Activated T-cell treated with anti-CD3 and anti-CD28 coated beads, Interleukin-2, amount 50 U/mL, for 4 hours (primary cell): ENCODE data around the gene CALY. TPM values are rescaled to one million over a fixed set of nuclear protein-coding genes. Genes with fewer than 3 reads are reported as not detected.
"Not testable (repeated sequence)": the region's sequence is repeated elsewhere in the genome, so short reads cannot be mapped to it uniquely, and the experiment has no call there.

Experiments
- ATAC-seq, 2 donors: fragments of 200-7000 bp; cut with Tn5 transposase; one replicate each; pipeline ENCODE4 v1.10.0; 2021
- DNase-seq: peaks from one replicate; pipeline ENCODE4 v3.0.0-alpha.2; 2020
- H3K27me3 Mint-ChIP-seq: one replicate; pipeline ENCODE4 v1.8.0; 2021; ENCODE audit warnings: low read depth, mixed read lengths
- H3K36me3 Mint-ChIP-seq: one replicate; pipeline ENCODE4 v1.8.0; 2022; ENCODE audit warnings: mixed read lengths; ENCODE audit not compliant: insufficient read depth
- H3K4me1 Mint-ChIP-seq: one replicate; pipeline ENCODE4 v1.8.0; 2021; ENCODE audit warnings: low read depth, mixed read lengths
- H3K4me3 Mint-ChIP-seq: one replicate; pipeline ENCODE4 v1.8.0; 2021; ENCODE audit warnings: mild to moderate bottlenecking, moderate library complexity, mixed read lengths
- H3K9me3 Mint-ChIP-seq: one replicate; pipeline ENCODE4 v1.8.0; 2021; ENCODE audit warnings: mixed read lengths
- total RNA-seq, 3 donors: library from RNA; stranded (reverse); gene quantifications; one replicate each; pipeline ENCODE4 v1.2.1, GENCODE V29; 2021

The CALY gene
- total RNA-seq, 3 donors from 2014 or later = not detected

DNA sequence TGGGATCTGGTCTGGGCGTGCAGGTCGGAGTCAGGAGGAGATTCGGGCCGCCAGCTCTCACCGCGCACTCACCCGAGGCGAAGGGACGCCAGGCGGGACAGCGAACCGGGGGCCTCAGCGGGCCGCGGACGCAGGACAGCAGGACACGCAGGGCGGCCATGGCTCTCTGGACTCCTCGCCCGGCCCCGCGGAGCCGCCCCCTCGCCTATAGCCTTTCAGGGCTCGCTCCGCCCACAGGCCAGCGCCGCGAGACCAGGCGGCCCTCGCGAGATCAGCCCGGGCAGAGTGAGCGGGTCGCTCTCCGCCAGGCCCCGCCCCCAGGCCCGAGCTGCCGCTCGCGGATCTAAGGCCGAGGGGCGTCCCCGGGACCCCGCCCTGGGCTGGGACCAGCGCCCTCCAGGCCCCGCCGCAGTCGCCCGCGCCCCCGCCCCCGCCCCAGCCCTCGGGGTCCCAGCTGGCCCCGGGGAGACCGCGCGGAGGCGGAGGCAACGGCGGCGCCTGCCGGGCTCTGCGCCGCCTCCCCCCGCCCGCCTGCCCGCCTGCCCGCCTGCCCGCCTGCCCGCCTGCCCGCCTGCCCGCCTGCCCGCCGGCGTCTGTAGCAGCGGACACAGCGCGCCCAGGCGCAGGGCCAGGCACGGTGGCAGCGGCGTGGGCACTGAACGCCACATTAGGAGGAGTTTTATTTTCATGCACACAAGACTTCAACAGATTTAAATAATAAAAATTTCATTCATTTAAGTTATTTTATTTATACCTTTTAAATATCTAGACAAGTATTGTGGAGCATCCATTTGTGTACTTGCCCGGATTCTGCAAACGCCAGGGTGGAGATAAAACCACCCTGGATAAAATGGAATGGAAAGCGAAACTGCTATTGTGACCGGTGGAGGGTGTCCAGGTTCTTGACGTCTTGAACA lies 36.7 kb upstream of the CALY start, which contains the start of gene ECHS1:
ECHS1 (minus strand) TSS at position 181 of the 917 bp plus-strand sequence; CDS start at position 160, 21 bp downstream.
- Mint-ChIP-seq H3K36me3 (peaks cover 11% of the 10 kb centered on the region), H3K4me1 (peaks cover 11% of the 10 kb centered on the region), H3K9me3 (no peaks in the 10 kb centered on the region), H3K27me3 (no peaks in the 10 kb centered on the region), H3K4me3 (peak within 1 kb of the TSS; percentile 82)
- peak; percentile 99 to 100 for ATAC-seq
- peak; percentile 91 for DNase-seq

GRCh38 chr10:133372507-133372906 lies 35.8 kb upstream of the CALY start:
- ATAC-seq (no peak), DNase-seq (no peak)
- no peaks in the 10 kb centered on the region for H3K27me3 Mint-ChIP-seq
- peaks cover 11% of the 10 kb centered on the region for H3K4me1 Mint-ChIP-seq
- peak overlapping the region; percentile 77 for H3K4me3 Mint-ChIP-seq
- H3K9me3 Mint-ChIP-seq = no peaks in the 10 kb centered on the region
- H3K36me3 Mint-ChIP-seq = peaks cover 11% of the 10 kb centered on the region

GRCh38 chr10:133370030-133370786 lies 33.5 kb upstream of the CALY start:
- no peak for ATAC-seq
- Mint-ChIP-seq H3K4me3 (peak overlapping the region; percentile 5), H3K36me3 (peaks cover 11% of the 10 kb centered on the region), H3K4me1 (peaks cover 6% of the 10 kb centered on the region), H3K27me3 (no peaks in the 10 kb centered on the region), H3K9me3 (no peaks in the 10 kb centered on the region)
- DNase-seq = no peak

DNA sequence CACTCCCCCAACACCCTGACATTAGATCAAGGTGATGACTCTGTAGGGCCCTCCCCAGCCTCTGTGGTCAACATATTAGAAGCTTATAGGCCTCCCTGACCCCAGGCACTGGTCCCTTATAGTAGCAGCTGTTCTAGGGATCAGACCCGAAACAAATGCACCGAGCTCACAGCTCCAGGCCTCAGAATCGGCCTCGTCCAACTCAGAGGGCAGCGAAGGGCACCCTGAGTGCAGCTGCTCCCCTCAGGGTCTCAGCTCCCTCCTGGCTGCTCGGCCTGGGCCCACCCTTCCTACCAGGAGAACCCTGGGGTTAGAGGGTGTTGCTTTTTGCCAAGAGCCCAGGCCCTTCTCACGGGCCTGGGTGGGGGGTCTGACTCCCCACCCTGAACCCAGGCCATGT lies 31.5 kb upstream of the CALY start:
- DNase-seq (no peak), ATAC-seq (no peak)
- peaks cover 11% of the 10 kb centered on the region for H3K36me3 Mint-ChIP-seq
- H3K4me1 Mint-ChIP-seq = peaks cover 2% of the 10 kb centered on the region
- H3K4me3 Mint-ChIP-seq = no peak overlapping the region
- no peaks in the 10 kb centered on the region for H3K9me3 Mint-ChIP-seq
- no peaks in the 10 kb centered on the region for H3K27me3 Mint-ChIP-seq

GRCh38 chr10:133367461-133367860 lies 30.8 kb upstream of the CALY start:
- not testable (repeated sequence) for ATAC-seq

DNA sequence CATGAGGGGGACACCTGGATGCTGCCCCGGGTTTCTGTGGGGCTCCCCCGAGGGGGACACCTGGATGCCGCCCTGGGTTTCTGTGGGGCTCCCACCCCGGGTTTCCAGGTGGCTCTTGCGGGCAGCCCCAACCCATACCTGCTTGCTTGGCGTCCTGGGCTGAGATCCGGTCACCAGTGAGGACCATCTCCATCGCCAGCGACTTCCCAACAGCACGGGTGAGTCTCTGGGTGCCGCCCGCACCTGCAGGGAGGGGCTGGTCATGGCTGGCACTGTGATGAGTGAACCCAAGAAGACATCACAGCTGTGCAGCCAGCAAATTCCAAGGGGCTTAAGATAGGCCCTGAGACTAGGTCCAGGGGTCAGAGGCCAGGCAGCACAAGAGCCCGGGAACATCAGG lies 30.1 kb upstream of the CALY start:
- no peak overlapping the region for H3K4me3 Mint-ChIP-seq
- peaks cover 2% of the 10 kb centered on the region for H3K4me1 Mint-ChIP-seq
- no peaks in the 10 kb centered on the region for H3K27me3 Mint-ChIP-seq
- ATAC-seq (no peak), DNase-seq (no peak)
- no peaks in the 10 kb centered on the region for H3K9me3 Mint-ChIP-seq
- peaks cover 17% of the 10 kb centered on the region for H3K36me3 Mint-ChIP-seq

More at GRCh38 chr10:133367461-133367860, 30.8 kb upstream of the CALY start:
- H3K36me3 Mint-ChIP-seq = peaks cover 11% of the 10 kb centered on the region
- not testable (repeated sequence) for H3K27me3 Mint-ChIP-seq, H3K9me3 Mint-ChIP-seq, DNase-seq, H3K4me3 Mint-ChIP-seq, H3K4me1 Mint-ChIP-seq

GRCh38 chr10:133366130-133366478 lies 29.4 kb upstream of the CALY start:
- Mint-ChIP-seq H3K9me3 (no peaks in the 10 kb centered on the region), H3K36me3 (peaks cover 18% of the 10 kb centered on the region), H3K27me3 (no peaks in the 10 kb centered on the region), H3K4me1 (peaks cover 7% of the 10 kb centered on the region), H3K4me3 (no peak overlapping the region)
- no peak for ATAC-seq
- DNase-seq = no peak

- H3K9me3 Mint-ChIP-seq = no peaks in the 10 kb centered on the region
- ATAC-seq (no peak), DNase-seq (no peak)
- H3K4me1 Mint-ChIP-seq = peaks cover 7% of the 10 kb centered on the region
- peaks cover 18% of the 10 kb centered on the region for H3K36me3 Mint-ChIP-seq
- H3K27me3 Mint-ChIP-seq = no peaks in the 10 kb centered on the region
- H3K4me3 Mint-ChIP-seq = no peak overlapping the region
These were observed 28.9 kb upstream of the CALY start for GRCh38 chr10:133365461-133366129.

DNA sequence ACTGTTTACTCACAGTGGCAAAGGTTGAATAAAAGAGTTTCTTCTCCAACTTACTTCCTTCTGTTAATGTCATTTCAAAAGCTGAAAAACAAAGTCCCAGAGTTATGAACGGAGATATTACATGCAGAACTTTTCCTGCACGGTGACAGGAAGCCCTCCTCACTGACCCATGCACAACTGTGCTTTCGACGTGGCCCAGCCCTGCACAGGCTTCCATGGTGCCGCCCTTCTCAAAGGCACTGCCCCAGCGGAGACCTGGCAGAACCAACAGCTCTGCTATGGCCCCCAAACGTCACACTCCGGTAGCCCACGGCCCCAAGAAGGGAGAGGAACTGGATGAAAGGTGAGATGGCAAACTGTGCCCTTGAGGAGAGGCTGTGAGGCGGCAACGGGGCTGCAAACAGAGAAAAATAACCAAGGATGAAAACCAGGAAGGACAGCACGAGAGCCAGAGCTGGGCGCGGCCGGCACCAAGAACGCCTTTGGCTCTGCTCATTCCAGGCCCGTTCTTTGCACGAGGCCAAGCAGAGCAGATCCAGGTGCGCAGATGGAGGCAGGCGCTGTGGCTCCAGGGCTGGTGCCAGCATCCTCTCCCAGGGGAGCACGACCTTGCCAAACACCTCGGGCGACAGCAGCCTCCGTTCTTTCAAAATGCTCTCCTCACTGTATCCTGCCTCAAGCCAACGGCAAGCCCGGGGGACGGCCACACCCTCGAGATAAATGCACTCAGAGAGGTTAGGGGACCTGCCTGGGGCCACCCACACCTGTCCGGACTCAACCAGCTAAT lies 28.1 kb upstream of the CALY start:
- Mint-ChIP-seq H3K36me3 (peaks cover 12% of the 10 kb centered on the region), H3K4me1 (peaks cover 7% of the 10 kb centered on the region), H3K4me3 (no peak overlapping the region), H3K27me3 (no peaks in the 10 kb centered on the region), H3K9me3 (no peaks in the 10 kb centered on the region)
- DNase-seq (no peak), ATAC-seq (no peak)

DNA sequence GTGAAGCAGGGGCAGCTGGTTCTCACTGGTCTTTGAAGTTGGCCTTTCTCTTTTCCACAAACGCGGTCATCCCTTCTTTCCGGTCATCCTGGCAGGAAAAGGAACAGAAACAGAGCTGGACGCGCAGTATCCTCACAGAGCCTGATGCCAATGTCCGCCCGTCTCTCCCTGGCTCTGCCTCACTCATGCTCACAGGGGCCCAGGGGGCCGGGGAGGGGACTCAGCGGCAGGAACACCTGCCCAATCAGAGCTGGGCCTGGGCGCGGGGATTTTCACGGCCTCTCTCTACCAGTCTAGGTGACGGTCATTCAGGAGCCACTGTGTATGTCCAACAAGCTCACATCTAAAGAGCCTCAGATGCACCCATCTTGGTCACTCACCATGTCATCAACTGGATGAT lies 26.1 kb upstream of the CALY start:
- DNase-seq = no peak
- H3K27me3 Mint-ChIP-seq = no peaks in the 10 kb centered on the region
- no peak overlapping the region for H3K4me3 Mint-ChIP-seq
- H3K4me1 Mint-ChIP-seq = peaks cover 7% of the 10 kb centered on the region
- H3K9me3 Mint-ChIP-seq = no peaks in the 10 kb centered on the region
- no peak for ATAC-seq
- peaks cover 7% of the 10 kb centered on the region for H3K36me3 Mint-ChIP-seq

- Mint-ChIP-seq H3K27me3 (no peaks in the 10 kb centered on the region), H3K9me3 (no peaks in the 10 kb centered on the region), H3K4me1 (peaks cover 7% of the 10 kb centered on the region), H3K36me3 (peaks cover 7% of the 10 kb centered on the region), H3K4me3 (no peak overlapping the region)
- DNase-seq = no peak
- ATAC-seq = no peak
These were observed 25.2 kb upstream of the CALY start for GRCh38 chr10:133361773-133362441.

DNA sequence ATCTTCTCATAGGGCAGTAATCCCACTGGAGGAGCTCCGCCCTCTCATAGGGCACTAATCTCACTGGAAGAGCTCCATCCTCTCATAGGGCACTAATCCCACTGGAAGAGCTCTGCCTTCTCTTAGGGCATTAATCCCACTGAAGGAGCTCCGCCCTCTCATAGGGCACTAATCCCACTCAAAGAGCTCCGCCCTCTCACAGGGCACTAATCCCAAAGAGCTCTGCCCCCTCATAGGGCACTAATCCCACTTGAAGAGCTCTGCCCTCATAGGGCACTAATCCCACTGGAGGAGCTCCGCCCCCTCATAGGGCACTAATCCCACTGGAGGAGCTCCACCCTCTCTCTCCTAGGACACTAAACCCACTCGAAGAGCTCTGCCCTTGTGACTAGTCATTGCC lies 24.5 kb upstream of the CALY start:
- ATAC-seq = no peak
- no peak for DNase-seq
- Mint-ChIP-seq H3K36me3 (peaks cover 7% of the 10 kb centered on the region), H3K27me3 (no peaks in the 10 kb centered on the region), H3K4me1 (peaks cover 7% of the 10 kb centered on the region), H3K4me3 (no peak overlapping the region), H3K9me3 (no peaks in the 10 kb centered on the region)

GRCh38 chr10:133359972-133360610 lies 23.4 kb upstream of the CALY start:
- DNase-seq (no peak), ATAC-seq (no peak)
- H3K36me3 Mint-ChIP-seq = peaks cover 10% of the 10 kb centered on the region
- H3K4me3 Mint-ChIP-seq = no peak overlapping the region
- no peaks in the 10 kb centered on the region for H3K9me3 Mint-ChIP-seq
- no peaks in the 10 kb centered on the region for H3K27me3 Mint-ChIP-seq
- peaks cover 10% of the 10 kb centered on the region for H3K4me1 Mint-ChIP-seq
